GM19372 (cell line): ENCODE results near the gene GRID1.
"Not testable (repeated sequence)": the region's sequence is repeated elsewhere in the genome, so short reads cannot be mapped to it uniquely, and the experiment has no call there.

Experiments used
- ATAC-seq: cut with Tn5 transposase; IDR thresholded peaks from one replicate; pipeline ENCODE4 v1.9.1; 2021; ENCODE audit warnings: mild to moderate bottlenecking, low read depth, moderate library complexity; ENCODE audit not compliant: unreplicated experiment

GRID1 gene

DNA sequence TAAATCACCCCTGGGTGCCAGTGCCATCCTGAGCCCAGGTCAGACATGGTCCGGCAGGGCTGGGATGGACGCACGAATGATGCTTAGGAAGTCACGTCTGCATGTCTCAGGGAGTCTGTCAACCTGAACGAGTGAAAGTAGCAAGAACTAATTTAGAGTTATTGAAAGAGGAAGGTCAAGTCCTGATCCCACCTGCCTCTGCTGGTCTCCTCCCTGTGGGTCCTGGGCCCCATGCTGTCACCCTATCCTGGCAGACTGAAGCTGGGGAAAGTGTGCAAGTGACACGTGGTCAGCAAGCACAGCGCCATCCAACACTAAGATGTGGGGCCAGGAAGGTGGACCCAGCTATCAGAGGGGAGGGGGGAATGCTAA, 26.1 kb upstream of the GRID1 start:
- no peak for ATAC-seq

DNA sequence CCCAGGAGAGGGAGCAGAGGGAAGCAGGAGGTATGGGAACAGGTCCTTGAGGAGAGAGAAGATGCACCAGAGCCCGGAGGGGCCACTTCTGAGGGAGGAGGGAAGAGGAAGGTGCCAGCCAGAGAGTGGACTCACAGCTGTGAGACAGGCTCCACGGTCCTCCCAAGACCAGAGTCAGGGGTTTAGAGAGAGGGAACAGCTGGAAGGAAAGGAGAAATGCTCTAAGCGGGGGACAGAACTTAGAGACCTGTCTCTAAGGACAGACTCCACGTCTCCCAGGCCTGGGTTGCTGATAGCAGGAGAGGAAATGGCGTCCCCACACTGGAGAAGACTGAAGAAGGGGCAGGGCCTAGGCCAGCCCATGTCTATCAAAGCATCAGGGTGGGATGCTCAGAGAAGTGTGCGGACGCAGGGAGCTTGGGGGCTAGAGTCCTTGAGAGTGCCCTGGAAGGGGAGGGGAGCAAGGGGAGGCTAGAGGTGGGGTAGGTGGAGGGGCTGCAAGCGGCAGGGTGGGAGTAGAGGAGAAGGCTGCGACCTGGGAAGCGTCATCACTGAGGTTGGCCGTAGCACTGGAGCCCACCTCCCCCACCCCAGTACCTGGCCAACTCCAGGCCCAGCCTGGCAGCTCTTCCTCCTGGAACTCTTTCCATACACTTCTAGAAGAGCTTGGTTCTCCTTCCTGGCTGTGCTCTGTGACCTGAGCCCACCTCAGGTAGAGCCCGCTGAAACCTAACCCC, 25.6 kb upstream of the GRID1 start:
- ATAC-seq = no peak

DNA sequence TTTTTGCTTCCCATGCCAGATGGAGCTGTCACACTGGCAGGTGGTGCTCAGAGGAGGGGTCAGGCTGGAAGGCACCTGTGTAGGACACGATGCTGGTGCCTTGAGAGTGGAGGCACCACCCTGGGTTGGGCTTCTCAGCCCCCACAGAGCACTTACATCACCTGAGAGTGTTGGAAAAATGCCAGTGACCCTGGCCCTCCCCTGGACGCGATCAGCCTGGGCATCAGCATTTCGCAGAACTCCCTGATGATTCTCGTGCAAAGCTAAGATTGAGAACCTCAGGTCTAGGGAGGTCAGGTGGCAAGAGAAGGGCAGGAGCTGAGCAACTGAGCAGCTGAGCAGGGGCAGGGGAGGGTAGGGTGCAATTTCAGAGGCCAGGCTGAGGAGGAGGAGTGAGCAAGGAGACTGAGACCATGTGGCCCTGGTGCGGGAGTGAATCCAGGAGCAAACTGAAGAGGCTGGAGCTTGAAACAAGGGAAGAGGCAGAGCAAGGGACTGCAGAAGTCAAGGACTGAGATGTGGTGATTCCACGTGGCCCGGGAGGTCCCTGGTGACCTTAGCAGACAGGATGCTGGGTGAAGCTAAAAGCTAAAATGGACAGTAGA, 24.7 kb upstream of the GRID1 start:
- no peak for ATAC-seq

DNA sequence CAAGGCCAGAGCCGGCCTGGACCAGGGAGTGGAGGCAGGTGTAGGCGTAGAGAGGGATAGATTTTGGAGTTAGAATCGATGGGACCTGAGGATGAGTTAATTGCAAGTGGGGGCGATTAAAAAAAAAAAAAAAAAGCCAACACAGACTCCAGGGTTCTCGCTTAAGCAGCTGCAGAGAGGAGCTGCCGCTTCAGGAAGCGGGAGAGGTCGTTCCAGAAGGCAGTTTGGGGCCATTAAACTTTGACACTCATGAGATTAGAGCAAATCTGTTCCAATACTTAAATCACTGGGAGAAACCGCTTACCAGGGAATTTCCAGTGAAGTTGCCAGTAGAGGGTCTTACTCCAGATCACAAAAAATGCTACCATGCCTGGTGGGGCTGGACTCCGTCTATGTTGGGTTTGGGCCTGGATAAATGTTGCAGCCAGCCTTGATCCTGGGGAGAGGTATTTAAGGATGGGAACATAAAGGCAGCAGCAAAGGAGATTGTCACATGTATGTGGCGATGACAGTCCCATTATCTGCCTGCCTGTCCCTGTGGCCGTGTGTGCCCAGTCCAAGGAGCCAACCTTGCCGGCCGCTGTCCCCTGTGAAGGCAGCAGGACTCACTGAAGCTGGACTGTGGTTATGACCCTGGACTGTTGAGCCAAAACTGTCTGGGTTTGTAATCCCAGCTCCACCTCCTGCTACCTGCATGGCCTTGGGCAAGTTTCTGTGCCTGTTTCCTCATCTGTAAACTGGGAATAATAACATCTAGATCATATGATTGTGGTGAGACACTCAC, 23.9 kb upstream of the GRID1 start:
- ATAC-seq = no peak

GRCh38 chr10:86389441-86390193, 23.0 kb upstream of the GRID1 start:
- peak; percentile 64 for ATAC-seq

GRCh38 chr10:86389109-86389440, 22.5 kb upstream of the GRID1 start:
- ATAC-seq = not testable (repeated sequence)

- no peak for ATAC-seq
Observed at GRCh38 chr10:86388119-86388704, 21.6 kb upstream of the GRID1 start.

DNA sequence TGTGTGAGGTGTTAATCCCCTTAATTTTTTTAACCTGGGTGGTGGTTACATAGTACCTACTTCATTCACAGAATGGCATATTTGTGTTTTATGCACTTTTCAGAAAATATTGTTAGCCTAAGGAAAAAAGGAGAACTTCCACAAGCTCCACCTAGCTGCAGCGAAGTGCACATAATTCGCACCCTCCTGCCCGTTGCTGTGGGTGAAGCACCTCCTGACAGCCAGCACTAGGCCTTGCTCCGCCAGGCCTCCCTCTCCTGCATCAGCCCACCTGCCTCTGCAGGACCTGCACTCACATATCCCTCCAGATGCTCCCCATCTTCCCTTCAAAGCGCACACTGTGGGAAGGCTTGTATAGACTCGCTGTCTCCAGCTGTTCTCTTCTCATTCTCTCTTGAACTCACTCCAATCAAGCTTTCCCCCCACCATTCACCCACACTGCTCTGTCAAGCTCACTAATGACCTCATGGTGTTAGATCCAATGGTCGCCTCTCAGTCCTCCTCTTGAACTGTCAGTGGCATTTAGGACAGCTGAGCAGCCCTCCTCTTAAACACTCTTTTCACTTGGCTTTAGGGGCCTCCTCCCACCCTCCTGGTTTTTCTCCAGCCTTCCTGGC, 20.7 kb upstream of the GRID1 start:
- ATAC-seq = no peak

GRCh38 chr10:86385806-86386205, 19.2 kb upstream of the GRID1 start:
- ATAC-seq = no peak

DNA sequence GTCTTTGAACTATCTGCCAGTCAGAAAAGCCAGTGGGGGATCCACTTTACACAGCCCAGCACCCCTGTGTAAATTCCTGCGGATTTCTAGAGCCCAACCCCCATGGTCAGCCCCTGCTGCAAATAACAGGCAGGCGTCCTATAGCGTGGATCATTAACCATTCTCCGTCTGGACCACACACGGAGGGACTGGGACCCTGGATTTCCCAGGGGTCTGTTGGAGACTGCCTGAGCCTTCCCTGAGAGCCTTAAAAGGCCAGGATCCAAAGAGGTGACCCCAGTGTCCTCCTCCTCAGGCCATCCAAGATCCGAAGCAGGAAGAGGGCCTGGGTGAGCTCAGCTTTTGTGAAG, 11.2 kb upstream of the GRID1 start:
- no peak for ATAC-seq

DNA sequence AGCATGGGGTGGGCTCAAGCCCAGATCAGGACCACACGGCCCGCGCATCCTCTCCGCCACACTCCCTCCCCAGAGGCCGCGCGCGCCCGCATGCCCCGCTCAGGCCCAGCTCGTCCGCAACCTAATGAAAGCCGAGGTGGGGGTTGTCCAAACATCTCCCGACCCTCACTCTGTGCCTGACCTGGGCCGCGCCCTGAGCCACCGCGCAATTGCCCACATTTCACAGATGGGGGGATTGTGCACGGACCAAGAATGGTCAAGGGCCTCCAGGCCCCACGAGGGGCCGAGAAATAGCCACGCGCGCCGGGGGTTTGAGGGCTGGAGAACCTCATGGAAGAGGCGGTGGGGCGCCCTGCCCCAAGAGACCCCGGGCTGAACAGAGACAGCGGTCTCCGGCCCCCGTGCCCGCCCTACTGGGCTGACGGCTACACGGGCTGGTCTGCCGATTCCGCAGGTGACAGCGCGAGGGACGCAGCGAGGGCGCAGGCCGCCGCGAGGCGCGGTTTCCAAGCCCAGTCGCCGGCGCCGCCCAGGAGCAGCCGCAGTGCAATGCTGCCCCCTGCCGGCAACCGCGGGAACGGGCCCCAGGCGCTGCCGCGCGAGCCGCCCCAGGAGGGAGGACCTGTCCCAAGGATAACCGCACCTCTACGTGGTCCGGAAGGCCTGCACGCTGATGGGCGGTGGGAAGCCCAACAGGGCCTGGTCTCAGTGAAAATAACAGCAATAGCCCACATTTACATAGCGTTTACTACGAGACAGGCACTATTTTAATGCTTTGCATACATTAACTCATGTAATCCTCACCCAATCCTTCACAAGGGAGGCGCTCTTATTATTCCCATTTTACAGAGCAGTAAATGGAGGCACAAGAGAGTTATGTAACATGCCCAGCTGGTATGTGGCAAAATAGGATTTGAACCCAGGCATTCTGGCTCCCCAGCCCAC, 10.5 kb upstream of the GRID1 start:
- peak; percentile 93 for ATAC-seq

- ATAC-seq = no peak
Observed at GRCh38 chr10:86376403-86376802, 9.8 kb upstream of the GRID1 start.

DNA sequence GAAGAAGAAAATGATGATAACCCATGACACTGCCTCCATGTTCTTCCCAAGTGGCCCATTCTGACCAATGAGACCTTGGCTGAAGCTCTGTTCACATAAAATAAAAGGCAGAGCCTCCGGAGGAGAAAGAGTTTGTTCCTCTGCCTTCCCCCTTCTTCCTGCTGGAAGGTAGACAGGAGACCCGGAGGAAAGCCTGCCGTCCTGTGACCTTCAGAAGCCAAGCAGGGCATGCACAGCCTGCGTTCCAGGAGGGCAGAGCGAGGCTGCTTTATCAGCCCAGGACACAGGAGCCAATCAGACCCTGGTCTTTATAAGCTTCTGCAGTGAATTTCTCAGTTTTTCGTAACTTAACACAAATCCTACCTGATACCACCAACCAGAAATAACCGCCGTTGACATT, 8.6 kb upstream of the GRID1 start:
- no peak for ATAC-seq

- ATAC-seq = no peak
Observed at GRCh38 chr10:86374664-86375063, 8.1 kb upstream of the GRID1 start.

GRCh38 chr10:86373828-86374227, 7.2 kb upstream of the GRID1 start:
- ATAC-seq = no peak

DNA sequence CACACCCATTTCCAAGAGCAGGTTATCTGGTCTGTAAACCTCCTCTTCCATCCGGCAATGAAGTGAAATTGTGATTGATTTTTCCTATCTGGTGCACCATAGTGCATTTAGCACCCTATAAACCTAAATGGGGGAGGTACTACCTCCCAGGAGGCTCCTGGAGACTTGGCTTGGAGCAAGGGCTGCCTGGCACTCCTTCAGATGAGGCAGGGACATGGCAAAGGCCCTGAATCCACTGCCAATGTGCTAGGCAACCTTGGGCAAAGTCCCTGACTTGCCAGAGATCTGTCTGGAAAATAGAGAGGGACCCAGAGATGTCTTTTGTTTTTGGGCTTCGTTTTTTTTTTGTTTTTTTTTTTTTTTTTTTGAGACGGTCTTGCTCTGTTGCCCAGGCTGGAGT, 6.7 kb upstream of the GRID1 start:
- ATAC-seq = no peak

DNA sequence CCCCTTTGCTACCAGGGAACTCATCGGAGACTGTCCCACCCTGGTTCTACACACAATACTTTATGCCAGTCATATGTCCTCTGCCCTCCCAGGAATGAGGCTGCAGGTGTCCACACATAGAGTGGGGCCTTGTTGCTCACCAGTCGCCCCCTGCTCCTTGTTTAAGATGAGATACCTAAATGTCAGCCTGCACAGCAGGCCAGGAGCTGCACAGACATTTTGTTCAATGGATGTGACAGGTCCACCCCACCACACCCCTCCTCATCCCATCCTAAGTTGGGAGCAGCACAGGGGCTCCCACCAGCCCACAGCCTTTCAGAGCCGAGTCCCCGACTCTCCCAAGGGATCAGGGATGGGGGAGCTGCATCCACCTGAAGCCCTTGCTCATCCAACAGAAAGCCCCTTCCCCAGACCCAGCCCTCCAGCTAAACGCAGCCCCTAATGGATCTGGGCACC, 6.2 kb upstream of the GRID1 start:
- ATAC-seq = no peak

DNA sequence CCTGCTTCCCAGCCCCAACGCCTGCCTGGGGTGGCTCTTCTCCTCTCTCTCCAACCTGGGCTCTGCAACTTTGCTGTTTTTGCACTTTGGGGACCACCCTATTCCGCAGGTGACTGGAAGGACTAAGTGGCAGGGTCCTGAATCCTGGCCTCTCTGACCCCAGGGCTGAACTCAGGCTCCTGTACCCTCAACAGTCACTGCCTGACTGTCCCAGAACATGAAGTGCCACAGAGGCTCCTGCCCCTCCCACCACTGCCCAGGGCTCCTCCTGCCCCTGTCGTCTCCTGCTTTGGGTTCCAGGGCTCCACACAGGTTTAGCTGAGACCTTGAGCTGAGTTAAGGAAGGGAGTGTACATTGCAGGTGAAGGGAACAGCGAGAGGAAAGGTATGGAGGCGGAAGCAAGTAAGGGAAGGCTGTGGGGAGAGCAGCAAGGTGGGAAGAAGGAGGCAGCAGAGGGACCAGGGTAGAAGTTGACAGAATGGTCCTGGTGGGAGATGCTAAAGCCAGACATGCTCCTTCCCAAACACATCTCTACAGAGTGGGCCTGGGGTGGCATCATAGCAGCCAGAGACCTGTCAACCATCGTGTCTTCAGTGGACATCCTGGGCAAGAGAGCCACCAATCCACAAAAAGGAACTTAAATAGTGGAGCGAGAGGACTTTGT, 5.7 kb upstream of the GRID1 start:
- ATAC-seq = no peak

DNA sequence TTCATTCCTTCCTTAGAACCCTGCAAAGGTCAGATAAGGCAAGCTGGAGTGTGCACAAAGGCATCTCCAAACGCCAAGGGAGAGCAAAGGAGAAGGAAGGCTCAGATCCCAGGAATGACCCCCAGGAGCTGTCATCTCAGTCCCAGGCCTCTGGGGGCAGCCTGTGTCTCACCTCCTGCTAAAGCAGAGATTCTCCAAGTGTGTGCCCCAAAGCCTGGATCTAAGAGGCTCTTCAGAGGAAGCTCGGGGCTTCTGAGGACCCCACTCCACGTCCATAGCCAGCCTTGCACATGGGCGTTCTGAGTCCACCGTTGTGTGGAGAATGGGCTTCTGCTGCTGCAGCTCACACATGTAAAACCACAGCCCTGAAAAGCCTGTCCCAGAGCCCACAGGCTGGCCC, 5.1 kb upstream of the GRID1 start:
- ATAC-seq = no peak
